ENCODE data around the gene RPL28.

Gene RPL28

GRCh38 chr19:55365964-55366363, 19.8 kb upstream of the RPL28 start (continued):
- no peak for TF ChIP-seq ZNF792 (tag by site-specific recombination; IDR thresholded peaks at IDR 0.05)
- no peak for TF ChIP-seq ZNF416 (tag by site-specific recombination; IDR thresholded peaks at IDR 0.05)
- TF ChIP-seq ZBTB48 (tag by site-specific recombination; IDR thresholded peaks at IDR 0.05), result no peak
- TF ChIP-seq ZNF544 (tag by site-specific recombination; IDR thresholded peaks at IDR 0.05), result no peak
- TF ChIP-seq ZBTB21 (tag by site-specific recombination; IDR thresholded peaks at IDR 0.05), result no peak
- TF ChIP-seq ZXDB (tag by site-specific recombination; IDR thresholded peaks at IDR 0.05), result no peak
- TF ChIP-seq ZNF398 (tag by site-specific recombination; IDR thresholded peaks at IDR 0.05), result peak; percentile 32
- no peak for TF ChIP-seq ZIC2 (tag by site-specific recombination; IDR thresholded peaks at IDR 0.05)
- TF ChIP-seq ZNF514 (tag by site-specific recombination; IDR thresholded peaks at IDR 0.05), result no peak
- TF ChIP-seq SCRT2 (tag by site-specific recombination; IDR thresholded peaks at IDR 0.05), result peak; percentile 58
- no peak for TF ChIP-seq GFI1B (tag by site-specific recombination; IDR thresholded peaks at IDR 0.05)
- TF ChIP-seq ZSCAN4 (tag by site-specific recombination; IDR thresholded peaks at IDR 0.05), result no peak
- no peak for TF ChIP-seq ZNF580 (tag by site-specific recombination; IDR thresholded peaks at IDR 0.05)
- peak; percentile 14; the same call in 1 of the 2 replicates for TF ChIP-seq EGR2 (tag by site-specific recombination; IDR thresholded peaks at IDR 0.05; ENCODE audit: low read depth)
- no peak for TF ChIP-seq ZFP37 (tag by site-specific recombination; IDR thresholded peaks at IDR 0.05)
- TF ChIP-seq ZNF654 (tag by site-specific recombination; IDR thresholded peaks at IDR 0.05; ENCODE audit: low read depth), result no peak
- TF ChIP-seq ZNF521 (tag by site-specific recombination; IDR thresholded peaks at IDR 0.05), result no peak
- no peak for TF ChIP-seq SETDB1 (IDR thresholded peaks at IDR 0.05; ENCODE audit: insufficient read length, low read length)
- TF ChIP-seq ZNF138 (tag by site-specific recombination; IDR thresholded peaks at IDR 0.05; ENCODE audit: borderline replicate concordance), result no peak
- no peak for TF ChIP-seq ZNF791 (tag by site-specific recombination; IDR thresholded peaks at IDR 0.05)

- Histone ChIP-seq H3K4me1 (ENCODE audit: control insufficient read depth, insufficient read depth, low read length) (peaks cover 5% of the 10 kb centered on the region; the same call in 1 of the 2 replicates), H3K27ac (ENCODE audit: extremely low read depth, low read depth, low read length) (no peak overlapping the region), H3K4me3 (ENCODE audit: low read depth, low read length) (no peak overlapping the region), H3K36me3 (ENCODE audit: control insufficient read depth in 2 of 2, insufficient read depth in 1 of 2, low read length in 2 of 2) (no peaks in the 10 kb centered on the region), H3K9me3 (ENCODE audit: control insufficient read depth, insufficient read depth, low read depth, low read length) (no peaks in the 10 kb centered on the region)
- POLR2A ChIA-PET, result interaction anchor here (0.9 to 1.3 kb wide), 2 partner anchors 16 to 27 kb away, joined by 3 to 5 read pairs; partner anchors contain the start of gene KMT5C
- TF ChIP-seq ZNF785 (tag by site-specific recombination; IDR thresholded peaks at IDR 0.05) (no peak), BCL6B (tag by site-specific recombination; IDR thresholded peaks at IDR 0.05) (no peak), SP7 (tag by site-specific recombination; IDR thresholded peaks at IDR 0.05) (no peak), CTCF (tag by site-specific recombination; IDR thresholded peaks at IDR 0.05) (no peak), ZNF629 (tag by site-specific recombination; IDR thresholded peaks at IDR 0.05) (no peak), MEIS1 (CRISPR knock-in tag; IDR thresholded peaks at IDR 0.05; ENCODE audit: borderline replicate concordance) (no peak), ZNF138 (tag by site-specific recombination; IDR thresholded peaks at IDR 0.05; ENCODE audit: borderline replicate concordance) (no peak), ZNF354C (tag by site-specific recombination; IDR thresholded peaks at IDR 0.05; ENCODE audit: borderline replicate concordance, low read depth) (no peak), ZNF704 (tag by site-specific recombination; IDR thresholded peaks at IDR 0.05) (no peak)
- CTCF ChIA-PET, result interaction anchor here (1.2 kb wide), 1 partner anchor 65 kb away, joined by 5 read pairs; no protein-coding TSS in a partner anchor
Measured at GRCh38 chr19:55366790-55367189, 18.9 kb upstream of the RPL28 start.
